Measurements from ENCODE around the gene GALNT14. TPM values are rescaled to one million over a fixed set of nuclear protein-coding genes. Genes with fewer than 3 reads are reported as not detected.

GALNT14 gene
- total RNA-seq, 1 donor from 2014 or later: 0.45 TPM

DNA sequence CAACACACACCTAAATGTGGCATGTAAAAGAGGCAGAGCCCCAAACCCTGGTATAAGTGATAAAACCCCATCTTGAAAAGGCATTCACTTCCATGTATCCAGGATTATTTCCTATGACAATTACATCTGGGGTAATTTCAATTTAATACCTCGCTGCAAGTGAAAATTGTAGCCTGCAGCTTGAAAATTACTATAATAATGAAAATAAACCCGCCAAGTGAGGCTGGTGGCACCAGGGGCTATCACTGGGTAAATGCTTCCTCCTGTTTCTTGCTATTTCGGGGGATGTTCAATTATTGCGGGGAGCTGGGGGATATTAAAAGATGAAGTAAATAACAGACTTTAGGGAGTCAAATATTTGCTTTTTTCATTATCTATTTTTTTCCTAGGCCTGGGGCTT is 171.5 kb downstream of the GALNT14 start:
- intact Hi-C loops (cut with micrococcal nuclease): no loop called here
- DNase-seq (no peak), ATAC-seq (no peak)

DNA sequence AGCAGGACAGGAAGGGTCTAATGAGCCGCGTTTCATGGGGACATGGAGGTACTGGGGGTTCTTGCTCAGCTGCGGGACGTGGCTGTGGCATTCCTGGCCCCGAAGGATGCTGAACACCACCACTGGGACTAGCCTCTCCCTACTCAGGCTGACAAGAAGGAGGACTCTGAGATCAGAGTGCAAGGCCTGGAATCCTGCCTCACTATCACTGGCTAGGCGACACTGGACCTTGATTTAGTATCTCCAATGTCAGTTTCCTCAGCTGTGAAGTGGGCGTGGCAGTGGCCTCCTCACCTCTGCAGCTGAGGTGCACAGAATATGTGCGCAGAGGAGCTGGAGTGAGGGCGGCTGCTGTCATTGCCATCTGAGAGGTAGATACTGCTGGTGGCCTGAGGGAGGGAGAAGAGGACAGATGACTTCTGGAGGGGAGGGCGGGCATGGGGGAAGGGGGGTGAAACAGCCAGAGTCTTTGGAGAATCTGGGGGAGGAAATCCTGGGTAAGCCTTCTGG is 173.2 kb downstream of the GALNT14 start:
- DNase-seq (no peak), ATAC-seq (no peak)
- intact Hi-C loops (cut with micrococcal nuclease): no loop called here

DNA sequence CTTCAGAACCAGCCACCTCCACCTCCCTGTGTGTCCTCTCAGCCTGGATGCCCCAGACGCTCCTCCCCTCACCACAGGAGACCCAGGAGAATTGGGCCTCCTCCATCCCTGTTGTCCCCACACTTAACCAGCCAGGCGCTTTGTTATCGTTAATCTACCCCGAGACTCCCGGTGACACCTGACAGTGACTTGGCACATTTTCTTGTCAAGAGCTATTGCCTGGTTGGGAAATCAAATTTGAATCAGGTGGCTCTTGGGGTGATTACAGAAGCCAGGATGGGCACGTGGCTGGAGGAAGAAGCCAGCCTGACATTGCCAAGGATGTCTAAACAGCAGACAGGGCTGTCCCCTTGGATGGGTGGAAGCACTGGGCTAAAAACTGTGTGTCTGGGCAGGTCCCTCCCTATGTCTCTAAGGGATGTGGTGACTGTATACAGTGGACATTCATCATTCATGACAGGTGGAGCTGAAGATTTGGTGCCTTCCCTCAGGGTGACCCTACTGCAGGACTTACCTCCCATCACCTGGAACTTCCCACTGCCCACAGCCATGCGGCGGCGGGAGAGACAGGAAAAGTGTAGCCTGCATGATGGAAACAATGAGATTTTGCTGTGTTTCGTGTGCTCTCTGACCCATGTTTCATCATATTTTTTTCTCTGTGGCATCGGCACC is 173.8 kb downstream of the GALNT14 start:
- intact Hi-C loops (cut with micrococcal nuclease): no loop called here
- ATAC-seq: no peak

DNA sequence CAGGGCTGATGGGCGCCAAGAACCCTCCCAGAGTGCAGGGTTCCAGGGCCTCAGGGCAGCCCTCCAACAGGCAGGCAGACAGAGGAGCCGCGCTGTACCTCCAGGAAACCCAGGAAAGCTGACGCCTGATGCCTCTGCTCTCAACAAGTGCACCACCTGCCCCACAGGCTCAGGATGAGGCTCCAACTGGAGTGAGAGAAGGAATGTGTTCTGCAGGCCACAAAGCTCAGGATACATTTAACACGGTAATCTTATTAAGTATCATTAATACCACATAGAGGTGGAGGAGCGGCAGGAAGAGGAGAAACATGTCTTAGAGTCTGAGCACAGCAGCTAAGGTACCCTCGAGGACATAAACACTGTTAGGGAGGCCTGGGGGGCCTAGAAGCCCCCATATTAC is 175.1 kb downstream of the GALNT14 start:
- ATAC-seq (no peak), DNase-seq (no peak)
- intact Hi-C loops (cut with micrococcal nuclease): no loop called here

More for the DNA sequence above, 173.8 kb downstream of the GALNT14 start:
- DNase-seq: no peak

DNA sequence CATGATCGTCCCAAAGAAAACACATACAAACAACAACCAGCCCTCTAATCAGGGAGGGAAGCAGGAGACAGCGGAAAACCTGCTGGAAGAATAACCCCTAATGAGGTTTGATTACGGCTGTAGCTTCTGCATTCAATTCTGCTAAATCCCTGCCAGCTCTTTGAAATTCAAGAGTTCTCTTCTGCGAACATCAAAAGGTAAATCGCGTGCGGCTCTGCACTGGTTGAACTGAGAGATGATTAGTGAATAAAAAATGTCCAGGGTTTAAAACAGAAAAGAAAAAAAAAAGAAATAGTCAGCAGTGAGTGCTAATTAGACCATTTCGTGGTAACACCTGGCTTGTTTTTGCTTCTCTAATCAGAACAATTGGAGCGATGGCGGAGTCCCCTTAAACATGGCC is 178.0 kb downstream of the GALNT14 start:
- intact Hi-C loops (cut with micrococcal nuclease): no loop called here
- ATAC-seq (no peak), DNase-seq (no peak)

DNA sequence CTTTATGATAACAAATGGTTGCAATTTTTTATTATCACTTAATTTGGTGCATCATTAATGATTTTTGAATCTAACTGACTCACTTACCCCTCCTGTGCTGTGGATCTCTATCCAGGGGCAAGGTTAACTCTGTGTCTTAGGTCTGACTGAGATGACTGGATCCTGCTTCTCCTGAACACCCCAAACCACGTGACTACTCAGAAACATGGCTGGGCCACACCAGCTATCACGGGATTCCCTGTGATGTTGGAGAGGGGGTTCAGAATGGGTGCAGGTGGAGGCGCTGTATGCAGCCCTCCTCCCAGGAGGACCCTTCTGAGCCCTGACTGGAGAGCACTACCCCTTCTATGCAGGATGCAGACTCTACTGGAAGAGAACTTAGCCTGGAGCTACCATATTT is 178.6 kb downstream of the GALNT14 start:
- ATAC-seq: no peak
- intact Hi-C loops (cut with micrococcal nuclease): no loop called here
- no peak for DNase-seq

DNA sequence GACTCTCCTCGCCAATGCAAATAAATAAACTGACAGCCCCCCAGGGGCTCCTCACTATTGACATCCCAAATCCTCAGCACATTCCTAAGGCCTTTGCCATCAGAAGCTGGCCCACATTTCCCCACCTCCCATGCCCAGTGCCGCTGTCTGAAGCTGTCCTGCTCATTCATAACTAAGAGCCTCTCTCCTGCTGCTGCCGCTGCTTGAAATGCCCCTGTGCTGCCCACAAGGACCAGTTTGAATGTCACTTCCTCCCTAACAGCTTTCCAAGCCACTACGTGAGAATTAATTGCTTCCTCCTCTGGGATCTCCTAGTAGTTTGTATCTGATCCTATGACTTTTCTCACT is 179.3 kb downstream of the GALNT14 start:
- intact Hi-C loops (cut with micrococcal nuclease): no loop called here
- no peak for ATAC-seq

DNA sequence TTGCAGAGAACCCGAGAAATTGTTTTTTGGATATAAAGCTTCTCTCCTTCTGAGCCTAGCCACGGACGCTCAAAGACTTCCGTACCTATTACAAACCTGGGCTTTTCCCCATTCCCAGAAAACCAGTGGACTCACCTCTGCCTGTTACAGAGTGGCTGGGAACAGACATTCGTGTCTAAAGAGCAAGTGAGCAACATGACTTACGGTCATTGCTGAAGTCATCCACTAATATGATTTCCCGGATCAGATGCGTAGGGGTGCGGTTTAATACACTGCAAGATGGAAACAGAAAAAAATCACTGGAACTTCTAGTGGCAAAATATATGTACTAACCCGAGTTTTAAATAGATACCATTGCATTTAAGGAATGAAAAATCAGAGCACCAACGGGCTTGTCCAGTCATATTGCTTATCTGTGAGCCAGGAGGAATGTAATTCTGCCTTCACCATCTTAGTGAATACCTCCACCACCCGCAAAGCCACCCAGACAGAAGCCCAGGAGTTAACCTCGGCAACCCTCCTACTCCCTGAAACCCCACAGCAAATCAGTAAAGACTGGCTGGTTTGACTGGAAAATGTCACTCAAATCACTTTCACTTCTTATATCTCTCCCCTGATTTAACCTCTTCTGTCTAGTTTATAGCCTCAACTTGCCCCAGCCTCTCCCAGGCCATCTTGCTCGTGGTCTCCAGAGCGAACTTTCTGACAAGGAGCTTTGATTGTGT is 179.9 kb downstream of the GALNT14 start:
- no peak for DNase-seq
- ATAC-seq: no peak
- intact Hi-C loops (cut with micrococcal nuclease): no loop called here

More for the DNA sequence above, 179.3 kb downstream of the GALNT14 start:
- no peak for DNase-seq

DNA sequence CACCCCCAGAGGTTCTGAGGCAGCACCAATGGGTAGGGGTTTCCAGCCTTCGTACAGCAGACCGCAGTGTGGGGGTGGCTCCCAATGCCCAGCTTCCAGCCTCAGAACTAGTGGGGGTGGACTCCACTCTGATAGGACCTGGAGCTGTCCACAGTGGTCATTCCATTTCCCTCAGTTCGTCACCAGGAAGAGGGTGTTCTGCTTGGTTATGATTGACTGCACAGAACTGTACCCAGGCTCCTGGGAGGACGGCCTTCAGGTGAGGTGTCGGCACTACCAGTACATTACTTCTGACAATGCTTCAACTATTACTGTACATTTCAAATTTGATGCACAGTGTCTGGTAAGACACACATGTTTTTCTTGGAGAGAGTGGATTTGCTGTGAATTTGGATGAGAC is 180.6 kb downstream of the GALNT14 start:
- intact Hi-C loops (cut with micrococcal nuclease): no loop called here

DNA sequence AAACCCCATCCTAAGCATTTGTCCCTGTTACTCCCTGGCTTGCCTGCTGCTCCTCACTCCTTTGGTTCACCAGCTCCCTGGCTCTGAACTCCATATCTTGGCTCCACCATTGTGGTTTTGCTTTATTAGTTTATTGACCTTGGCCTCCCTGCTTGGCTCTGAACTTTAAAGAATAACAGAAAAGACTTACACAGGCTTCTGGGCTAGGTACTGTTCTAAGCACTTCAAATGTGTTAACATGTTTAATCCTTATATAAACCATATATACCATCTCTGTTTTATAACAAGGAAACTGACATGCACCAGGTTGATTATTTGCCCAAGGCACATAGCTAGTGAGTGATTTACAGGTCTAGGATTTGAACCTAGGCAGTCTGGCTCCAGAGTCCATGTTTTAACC is 181.2 kb downstream of the GALNT14 start:
- ATAC-seq: no peak
- intact Hi-C loops (cut with micrococcal nuclease): no loop called here
- no peak for DNase-seq

More for the DNA sequence above, 180.6 kb downstream of the GALNT14 start:
- no peak for ATAC-seq
- no peak for DNase-seq

DNA sequence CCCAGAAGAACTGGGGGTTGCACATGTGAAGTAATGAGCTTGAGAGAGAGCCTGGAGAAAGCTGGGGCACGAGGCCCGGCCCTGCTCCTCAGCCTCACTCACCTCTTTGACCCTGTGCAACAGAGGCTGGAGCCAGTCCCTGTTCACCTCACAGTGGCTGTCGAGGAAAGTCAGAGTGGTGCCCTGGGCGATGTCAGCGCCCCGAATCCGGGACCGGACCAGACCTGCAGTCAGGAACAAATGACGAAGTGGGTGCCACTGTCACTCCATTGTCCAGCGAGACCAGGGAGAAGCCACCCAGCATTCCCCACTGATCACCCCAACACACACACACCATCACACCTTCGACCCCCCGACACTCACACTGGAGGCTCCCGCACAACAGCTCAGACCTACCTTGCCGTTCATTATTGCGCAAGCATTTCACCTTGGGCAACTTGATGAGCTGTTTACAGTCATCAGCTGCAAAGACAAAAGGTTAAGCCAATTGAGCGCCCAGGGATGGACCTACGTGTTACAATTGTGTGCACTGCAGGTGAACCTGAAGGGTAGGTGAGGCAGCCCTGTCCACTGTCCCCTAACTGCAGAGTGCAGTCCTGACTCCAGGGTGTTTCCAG is 182.6 kb downstream of the GALNT14 start:
- ATAC-seq (no peak), DNase-seq (no peak)
- intact Hi-C loops (cut with micrococcal nuclease): no loop called here

DNA sequence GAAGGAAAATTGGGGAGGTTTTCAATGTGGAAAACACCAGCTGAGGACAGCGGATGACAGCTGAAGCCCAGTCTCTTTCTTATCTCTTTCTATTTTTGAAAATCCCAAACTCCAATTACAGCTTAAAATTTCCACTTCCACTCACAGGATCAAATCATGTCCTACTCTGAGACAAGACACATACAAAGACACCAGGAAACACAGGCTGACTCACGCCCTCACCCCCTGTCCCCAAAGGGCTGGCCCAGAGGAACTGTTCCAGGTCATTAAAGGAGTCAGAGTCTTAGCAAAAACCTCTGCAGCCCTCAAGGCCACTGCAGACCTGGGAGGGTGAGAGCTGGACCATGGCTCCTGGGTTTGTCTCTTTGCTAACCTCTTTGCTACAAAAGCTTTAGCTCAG is 187.9 kb downstream of the GALNT14 start:
- intact Hi-C loops (cut with micrococcal nuclease): no loop called here
- ATAC-seq (peak; percentile 71), DNase-seq (no peak)

DNA sequence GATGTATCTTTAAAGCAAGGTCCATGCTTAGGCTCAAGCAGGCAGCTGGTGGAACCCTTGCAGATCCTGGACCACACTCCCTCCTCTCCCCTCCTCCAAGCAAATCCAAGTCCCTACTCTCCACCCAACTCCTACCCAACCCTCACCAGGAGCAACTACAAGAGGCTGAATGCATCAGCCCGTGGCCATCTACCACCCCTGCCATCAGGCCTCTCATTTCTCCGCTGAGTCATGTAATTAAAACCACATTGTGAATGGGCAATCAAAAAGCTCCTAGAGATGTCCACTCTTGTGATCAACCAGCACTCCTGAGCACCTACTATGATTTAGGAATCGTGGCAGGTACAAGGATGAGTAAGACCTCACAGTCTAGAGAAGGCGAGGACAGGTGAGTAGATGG is 188.8 kb downstream of the GALNT14 start:
- intact Hi-C loops (cut with micrococcal nuclease): no loop called here
- ATAC-seq (no peak), DNase-seq (no peak)

DNA sequence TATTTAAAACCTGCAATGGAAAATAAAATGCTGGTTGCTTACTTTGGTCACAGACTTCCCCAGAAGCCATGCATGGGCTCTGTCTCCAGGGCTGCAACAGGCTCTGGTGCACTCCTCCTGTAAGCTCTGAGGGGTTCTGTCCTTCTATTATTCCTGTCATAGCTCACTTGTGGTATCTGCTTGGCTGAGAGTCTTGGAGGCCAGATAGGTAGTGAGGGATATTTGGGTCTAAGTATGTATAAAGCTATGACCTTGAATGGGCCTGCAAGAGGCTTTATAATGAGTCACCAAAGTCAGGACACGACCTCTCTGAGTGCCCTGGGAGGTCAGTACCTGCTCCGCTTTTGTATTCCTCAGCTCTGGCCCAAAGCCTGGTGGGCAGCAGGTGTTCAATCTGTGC is 189.4 kb downstream of the GALNT14 start:
- intact Hi-C loops (cut with micrococcal nuclease): no loop called here
- DNase-seq: no peak
- ATAC-seq: peak; percentile 75

DNA sequence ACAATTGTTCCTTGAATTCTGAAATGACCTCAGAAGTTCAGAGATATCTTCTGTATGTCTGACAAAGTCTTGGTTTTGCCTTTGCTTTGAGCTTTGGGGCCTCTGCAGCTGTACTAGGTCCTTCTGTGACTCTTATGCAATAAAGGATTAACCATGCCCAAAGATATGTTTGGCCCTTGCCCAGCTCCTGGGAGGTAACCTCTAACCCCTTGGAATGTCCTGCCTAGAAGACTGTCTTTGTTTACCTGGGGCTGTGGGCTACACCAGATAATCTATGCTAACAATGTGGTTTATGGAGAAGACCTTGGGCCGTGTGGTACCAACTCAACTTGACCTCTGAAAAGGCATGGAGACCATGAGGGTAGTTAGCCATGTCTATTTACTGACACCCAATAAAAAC is 190.1 kb downstream of the GALNT14 start:
- DNase-seq (no peak), ATAC-seq (no peak)
- intact Hi-C loops (cut with micrococcal nuclease): no loop called here

DNA sequence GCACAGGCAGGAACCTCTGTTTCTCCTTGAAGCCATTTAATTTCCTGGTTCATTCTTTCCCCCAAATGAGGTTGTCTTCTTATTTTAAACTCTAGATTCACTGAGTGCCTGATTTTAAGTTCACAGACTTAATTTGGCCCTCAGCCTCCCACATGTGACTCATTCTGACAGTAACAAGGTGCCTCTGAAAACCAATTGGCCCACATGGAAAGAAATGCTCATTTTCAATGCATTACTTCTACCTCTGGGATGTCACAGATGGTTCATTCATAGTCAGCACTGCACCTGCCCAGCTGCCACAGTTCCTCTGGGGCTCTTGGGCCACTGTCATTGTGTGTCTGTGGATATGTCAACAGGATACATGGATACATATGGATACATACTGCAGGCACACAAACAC is 190.6 kb downstream of the GALNT14 start:
- intact Hi-C loops (cut with micrococcal nuclease): no loop called here
- DNase-seq (no peak), ATAC-seq (no peak)

DNA sequence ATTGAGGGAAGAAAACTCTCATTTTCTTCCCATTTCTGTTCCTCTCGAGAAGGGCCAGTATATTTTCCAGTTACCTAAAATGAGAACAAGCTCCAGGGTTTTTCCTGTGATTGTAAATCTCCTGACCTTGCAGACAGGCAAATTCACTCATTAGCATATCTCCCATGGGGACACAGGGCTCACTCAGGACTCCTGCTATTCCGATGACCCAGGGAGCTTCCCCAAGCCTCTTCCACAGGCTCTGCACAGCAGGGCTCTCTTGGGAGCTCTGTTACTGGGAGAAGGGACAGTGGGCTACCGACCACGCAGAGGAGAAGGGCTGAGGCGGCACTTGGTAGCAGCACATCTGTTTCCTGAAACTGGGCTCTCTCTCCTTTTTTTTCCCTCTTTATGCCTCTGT is 195.8 kb downstream of the GALNT14 start:
- ATAC-seq (no peak), DNase-seq (no peak)
- intact Hi-C loops (cut with micrococcal nuclease): no loop called here

DNA sequence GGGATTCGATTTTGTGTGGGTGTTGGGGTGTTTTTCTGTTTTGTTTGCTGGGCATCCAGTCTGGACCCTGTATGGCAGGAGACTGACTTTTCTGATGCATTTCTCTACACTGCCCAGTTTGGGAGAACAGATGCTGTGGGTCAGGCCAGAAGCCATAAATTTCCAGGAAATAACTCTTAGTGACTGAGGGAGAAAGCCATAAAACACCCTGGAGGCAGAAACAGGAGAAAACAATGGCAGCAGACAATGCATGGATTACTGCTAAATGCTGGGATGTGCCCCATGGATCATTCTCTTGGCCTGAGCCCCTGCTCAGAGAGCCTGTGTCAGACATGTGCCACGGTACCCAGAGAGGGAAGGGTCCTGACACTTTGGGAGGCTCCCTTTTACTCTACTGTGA is 197.4 kb downstream of the GALNT14 start:
- intact Hi-C loops (cut with micrococcal nuclease): no loop called here
- no peak for DNase-seq
- ATAC-seq: no peak

DNA sequence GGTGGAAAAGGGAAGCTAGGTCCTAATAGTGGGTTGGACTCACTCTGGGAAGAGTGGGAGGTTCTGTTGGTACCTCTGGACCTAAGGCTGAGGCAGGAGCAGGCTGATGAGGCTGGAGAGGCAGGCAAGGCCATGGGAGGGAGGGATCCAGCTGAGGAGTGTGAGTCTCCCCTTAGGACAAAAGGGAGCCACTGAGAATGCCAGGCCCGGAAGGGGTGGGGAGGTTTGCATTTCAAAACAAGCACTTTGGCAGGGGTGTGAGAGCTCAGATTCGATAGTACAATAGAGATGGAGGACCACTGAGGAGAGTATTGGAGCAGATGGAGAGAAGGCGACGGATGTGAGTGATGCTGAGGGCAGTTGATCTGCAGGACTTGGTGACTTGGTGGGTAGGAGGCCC is 198.9 kb downstream of the GALNT14 start:
- ATAC-seq (no peak), DNase-seq (no peak)
- intact Hi-C loops (cut with micrococcal nuclease): no loop called here

DNA sequence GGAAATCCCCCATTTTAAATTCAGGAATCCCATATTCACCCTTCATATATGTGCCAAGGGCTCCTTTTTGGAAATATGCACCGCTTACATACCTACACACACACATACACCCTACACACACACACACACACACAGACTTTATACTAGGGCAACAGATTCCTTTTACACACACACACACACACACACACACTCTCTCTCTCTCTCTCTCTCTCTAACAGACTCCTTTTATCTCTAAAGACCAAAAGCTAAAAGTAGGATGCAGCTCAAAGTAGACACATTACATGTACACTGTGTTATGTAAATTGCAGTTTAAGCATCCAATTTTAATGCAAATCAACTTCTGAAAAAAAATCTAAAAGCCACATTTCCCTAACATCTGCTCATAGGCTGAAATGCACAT is 200.0 kb downstream of the GALNT14 start:
- intact Hi-C loops (cut with micrococcal nuclease): no loop called here
- DNase-seq (no peak), ATAC-seq (peak; percentile 48)

DNA sequence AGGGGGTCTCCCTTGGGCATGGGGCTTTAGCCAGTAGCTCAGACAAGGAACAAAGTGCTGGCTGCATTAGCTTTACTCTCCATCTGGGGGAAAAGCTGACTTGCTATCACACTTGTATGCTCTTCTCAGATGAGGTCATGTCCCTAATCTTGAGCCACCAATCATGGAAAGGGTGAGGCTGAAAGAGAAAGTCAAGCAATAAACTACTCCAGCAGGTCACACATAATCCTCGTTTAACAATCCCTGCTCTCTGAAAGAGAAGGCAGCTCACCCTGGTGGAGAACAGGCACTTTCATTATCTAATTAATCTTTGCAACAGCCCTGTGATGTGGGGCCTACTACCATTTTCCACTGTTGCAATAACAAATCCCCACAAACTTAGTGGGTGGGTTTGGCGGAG is 201.3 kb downstream of the GALNT14 start:
- DNase-seq: no peak
- intact Hi-C loops (cut with micrococcal nuclease): no loop called here

More for the DNA sequence above, 201.3 kb downstream of the GALNT14 start:
- no peak for ATAC-seq

All from left ventricle myocardium superior (tissue), 1 donor.